Measurements from ENCODE around the gene NTPCR.

DNA sequence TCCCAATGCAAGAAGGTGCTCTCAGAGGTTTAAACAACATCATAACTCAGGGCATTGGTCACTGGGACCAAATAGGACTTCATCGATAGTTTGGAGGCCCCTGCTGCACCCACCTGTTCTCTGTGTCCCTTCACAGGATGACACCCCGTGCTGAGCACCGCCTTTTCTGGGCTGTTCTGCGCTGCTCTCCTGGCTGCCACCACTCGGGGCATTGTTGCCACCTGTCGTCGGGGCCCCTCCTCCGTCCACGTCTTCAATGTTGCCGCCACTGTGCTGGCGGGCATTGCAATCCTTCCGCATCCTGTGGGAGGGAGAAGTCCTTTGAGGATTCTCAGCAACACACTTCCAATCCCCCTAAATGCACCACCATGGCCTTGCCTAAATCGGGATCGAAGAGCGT lies 47.7 kb downstream of the NTPCR start:
- TF ChIP-seq, protein P1, sequence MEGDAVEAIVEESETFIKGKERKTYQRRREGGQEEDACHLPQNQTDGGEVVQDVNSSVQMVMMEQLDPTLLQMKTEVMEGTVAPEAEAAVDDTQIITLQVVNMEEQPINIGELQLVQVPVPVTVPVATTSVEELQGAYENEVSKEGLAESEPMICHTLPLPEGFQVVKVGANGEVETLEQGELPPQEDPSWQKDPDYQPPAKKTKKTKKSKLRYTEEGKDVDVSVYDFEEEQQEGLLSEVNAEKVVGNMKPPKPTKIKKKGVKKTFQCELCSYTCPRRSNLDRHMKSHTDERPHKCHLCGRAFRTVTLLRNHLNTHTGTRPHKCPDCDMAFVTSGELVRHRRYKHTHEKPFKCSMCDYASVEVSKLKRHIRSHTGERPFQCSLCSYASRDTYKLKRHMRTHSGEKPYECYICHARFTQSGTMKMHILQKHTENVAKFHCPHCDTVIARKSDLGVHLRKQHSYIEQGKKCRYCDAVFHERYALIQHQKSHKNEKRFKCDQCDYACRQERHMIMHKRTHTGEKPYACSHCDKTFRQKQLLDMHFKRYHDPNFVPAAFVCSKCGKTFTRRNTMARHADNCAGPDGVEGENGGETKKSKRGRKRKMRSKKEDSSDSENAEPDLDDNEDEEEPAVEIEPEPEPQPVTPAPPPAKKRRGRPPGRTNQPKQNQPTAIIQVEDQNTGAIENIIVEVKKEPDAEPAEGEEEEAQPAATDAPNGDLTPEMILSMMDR (conservative IDR thresholded peaks at IDR 0.05): no peak
- no peak for TF ChIP-seq ZFX (IDR thresholded peaks at IDR 0.05)

Data from C4-2B (cell line).